ENCODE data around the gene WDR36. TPM values are rescaled to one million over a fixed set of nuclear protein-coding genes. Genes with fewer than 3 reads are reported as not detected.

WDR36 gene
- 33.4 TPM for total RNA-seq

- peak; percentile 96 for DNase-seq
These were observed at the start of gene WDR36 for GRCh38 chr5:111092062-111092853. TSS of gene WDR36 (plus strand) at chr5:111092348. CDS start at chr5:111092457, 109 bp downstream.

GRCh38 chr5:111043712-111044506 is 48.2 kb upstream of the WDR36 start:
- no peak for DNase-seq

- DNase-seq: no peak
These were observed 34.1 kb upstream of the WDR36 start for GRCh38 chr5:111058064-111058463.

GRCh38 chr5:111060169-111060568 is 32.0 kb upstream of the WDR36 start:
- no peak for DNase-seq

- DNase-seq: no peak
These were observed 30.5 kb upstream of the WDR36 start for GRCh38 chr5:111061618-111062017.

- DNase-seq: no peak
These were observed 28.3 kb upstream of the WDR36 start for GRCh38 chr5:111063709-111064322.

GRCh38 chr5:111066261-111066938 is 25.7 kb upstream of the WDR36 start:
- no peak for DNase-seq

GRCh38 chr5:111068213-111068612 is 23.9 kb upstream of the WDR36 start:
- no peak for DNase-seq

GRCh38 chr5:111069839-111070238 is 22.3 kb upstream of the WDR36 start:
- DNase-seq: no peak

- DNase-seq: peak; percentile 32
These were observed 21.6 kb upstream of the WDR36 start for GRCh38 chr5:111070272-111071134.

- DNase-seq: no peak
These were observed 20.7 kb upstream of the WDR36 start, which contains the start of gene TSLP for GRCh38 chr5:111071413-111071812. TSS of gene TSLP (plus strand) at chr5:111071713. CDS start at chr5:111071891, 178 bp downstream.

- peak; percentile 52 for DNase-seq
These were observed 19.0 kb upstream of the WDR36 start for GRCh38 chr5:111072949-111073682.

GRCh38 chr5:111074244-111074643 is 17.9 kb upstream of the WDR36 start:
- no peak for DNase-seq

GRCh38 chr5:111075520-111075919 is 16.6 kb upstream of the WDR36 start:
- no peak for DNase-seq

GRCh38 chr5:111076091-111076490 is 16.1 kb upstream of the WDR36 start:
- DNase-seq: no peak

- no peak for DNase-seq
These were observed 14.5 kb upstream of the WDR36 start for GRCh38 chr5:111077678-111078077.

- DNase-seq: no peak
These were observed 12.3 kb upstream of the WDR36 start for GRCh38 chr5:111079846-111080245.

- no peak for DNase-seq
These were observed 8.8 kb upstream of the WDR36 start for GRCh38 chr5:111083323-111083722.

GRCh38 chr5:111095982-111096381 is 3.8 kb downstream of the WDR36 start:
- DNase-seq: no peak

- no peak for DNase-seq
These were observed 7.1 kb downstream of the WDR36 start for GRCh38 chr5:111099058-111099778.

Measured in tongue (tissue), 2 donors.